ENCODE results near the gene NAMPT. TPM values are rescaled to one million over a fixed set of nuclear protein-coding genes. Genes with fewer than 3 reads are reported as not detected.

Gene NAMPT
- total RNA-seq, 8 experiments from 2014 or later: 24.0 to 138 (median 80.6) TPM

DNA sequence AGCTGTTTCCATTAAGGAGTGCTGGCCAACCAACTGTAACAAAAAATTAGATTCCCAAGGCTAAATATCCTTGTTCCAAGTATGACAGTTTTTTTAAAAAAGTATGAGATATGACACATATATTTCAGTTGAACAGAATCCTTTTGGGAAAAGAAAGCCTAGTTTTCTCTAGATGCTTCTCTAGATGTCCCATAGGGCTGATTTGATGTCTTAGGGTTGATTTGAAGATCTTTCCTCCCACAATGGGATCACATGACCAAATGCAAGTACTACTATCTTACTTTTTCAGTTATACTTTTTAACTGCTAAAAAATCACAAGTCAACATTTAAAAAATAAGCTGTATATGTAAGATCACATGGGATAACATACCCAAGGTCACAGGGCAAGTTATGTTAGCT is 3.7 kb downstream of the NAMPT start:
- in situ Hi-C loops (cut with MboI; ENCODE audit: low pct_unique_long_range_greater_than_20kb in 2 of 9, low sequenced_read_pairs in 9 of 9, unreplicated experiment in 9 of 9): loop anchor here in 1 of 9 experiments (25.0 kb wide), 1 partner anchor 181 kb away; no protein-coding TSS in a partner anchor

DNA sequence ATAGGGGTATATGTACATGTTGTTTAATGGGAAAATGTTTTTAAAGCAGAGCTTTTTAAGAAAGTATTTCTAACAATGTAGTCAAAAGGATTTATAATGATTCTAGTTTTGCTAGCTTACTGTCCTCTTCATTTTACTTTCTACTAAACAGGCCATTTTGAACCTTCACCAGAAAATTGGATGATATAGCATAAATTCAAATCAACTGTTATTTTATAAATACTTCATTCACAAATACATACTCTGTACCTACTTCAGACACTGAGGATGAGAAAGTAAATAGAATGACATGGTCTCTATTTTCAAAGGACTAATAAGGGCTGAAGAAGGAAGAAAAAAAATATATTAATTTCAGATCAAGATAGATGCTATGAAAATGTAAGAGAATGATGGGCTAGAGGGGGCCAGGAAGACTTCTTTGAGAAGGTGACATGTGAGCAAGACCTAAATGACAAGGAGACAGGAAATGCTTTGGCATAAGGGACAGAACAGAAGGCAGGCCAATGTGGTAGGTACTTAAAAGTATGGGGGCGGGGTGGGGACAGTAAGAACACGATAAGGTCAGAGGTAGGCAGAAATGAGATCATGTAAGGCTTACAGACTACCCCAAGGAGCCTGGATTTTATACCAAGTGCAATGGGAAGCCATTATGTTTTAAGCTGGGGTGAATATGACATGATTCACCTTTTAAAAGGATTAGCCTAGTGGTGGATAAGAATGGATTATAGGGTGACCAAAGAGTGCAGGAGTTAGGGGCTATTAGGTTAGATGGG is 5.2 kb downstream of the NAMPT start:
- 67 to 100% (median 90%) methylated on average over 1 to 2 of the region's 2 CpGs; no CpG with 5 or more reads in 3 of the 10 experiments for WGBS, 10 experiments

More for the DNA sequence above, 3.7 kb downstream of the NAMPT start:
- no peak for ATAC-seq (replicated peaks in 6 of 8)
- Histone ChIP-seq H3K4me1 (replicated peaks in 1 of 2) (peaks cover 7 to 12% of the 10 kb centered on the region in 2 donors), H3K27ac (no peak overlapping the region), H3K4me3 (no peak overlapping the region)

DNA sequence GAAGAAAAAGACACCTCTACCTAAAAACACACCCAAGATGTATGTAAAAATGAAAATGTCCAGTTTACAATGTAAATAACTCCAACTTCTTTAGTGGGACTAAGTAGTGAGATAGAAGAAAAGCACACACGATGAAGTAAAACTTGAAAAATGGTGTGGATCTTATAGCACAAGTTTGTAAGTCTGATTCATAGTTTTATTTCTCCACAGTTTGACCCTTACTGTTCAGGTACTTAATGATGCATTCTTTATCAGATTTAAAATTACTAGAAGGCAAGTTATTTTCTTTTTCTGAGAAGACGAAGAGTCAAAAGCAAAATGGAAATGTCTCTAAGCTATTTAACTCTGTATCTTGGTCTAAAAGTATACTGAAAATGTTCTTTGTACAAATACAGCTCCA is 6.1 kb downstream of the NAMPT start:
- Histone ChIP-seq H3K4me3 (no peak overlapping the region), H3K27ac (no peak overlapping the region), H3K4me1 (replicated peaks in 1 of 2) (peaks cover 6 to 9% of the 10 kb centered on the region in 2 donors)
- ATAC-seq (replicated peaks in 6 of 8): no peak
- 48 to 100% (median 96%) methylated on average over 1 to 2 of the region's 2 CpGs; no CpG with 5 or more reads in 1 of the 10 experiments for WGBS, 10 experiments
- in situ Hi-C loops (cut with MboI; ENCODE audit: low pct_unique_long_range_greater_than_20kb in 2 of 9, low sequenced_read_pairs in 9 of 9, unreplicated experiment in 9 of 9): loop anchor here in 1 of 9 experiments (25.0 kb wide), 1 partner anchor 184 kb away; no protein-coding TSS in a partner anchor

More for the DNA sequence above, 5.2 kb downstream of the NAMPT start:
- peak in 1 of 8 experiments; percentile 4 for ATAC-seq (replicated peaks in 6 of 8)
- in situ Hi-C loops (cut with MboI; ENCODE audit: low pct_unique_long_range_greater_than_20kb in 2 of 9, low sequenced_read_pairs in 9 of 9, unreplicated experiment in 9 of 9): loop anchor here in 1 of 9 experiments (25.0 kb wide), 1 partner anchor 183 kb away; no protein-coding TSS in a partner anchor
- Histone ChIP-seq H3K4me3 (no peak overlapping the region), H3K27ac (no peak overlapping the region), H3K4me1 (replicated peaks in 1 of 2) (peaks cover 6 to 9% of the 10 kb centered on the region in 2 donors)

DNA sequence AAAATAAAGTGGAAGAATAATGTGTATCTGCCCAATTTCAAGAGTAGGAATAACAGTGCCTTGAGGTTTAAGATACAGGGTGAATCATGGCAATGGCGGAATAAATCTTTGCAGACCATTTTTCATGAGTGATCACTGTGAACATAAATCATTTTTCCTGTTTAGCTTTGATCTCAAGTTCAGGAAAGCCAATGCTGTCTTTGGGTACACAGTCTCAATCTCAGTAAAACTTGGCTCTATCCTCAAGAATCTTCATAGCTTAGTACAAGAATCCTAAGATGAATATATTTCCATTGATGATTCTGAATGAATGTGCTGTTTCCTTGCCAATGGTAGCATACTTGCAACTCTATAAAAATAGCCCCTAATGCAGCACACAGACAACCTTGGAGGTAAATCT is 6.8 kb downstream of the NAMPT start:
- Histone ChIP-seq H3K27ac (no peak overlapping the region), H3K4me1 (replicated peaks in 1 of 2) (peaks cover 6 to 9% of the 10 kb centered on the region in 2 donors), H3K4me3 (no peak overlapping the region)
- in situ Hi-C loops (cut with MboI; ENCODE audit: low pct_unique_long_range_greater_than_20kb in 2 of 9, low sequenced_read_pairs in 9 of 9, unreplicated experiment in 9 of 9): loop anchor here in 1 of 9 experiments (25.0 kb wide), 1 partner anchor 184 kb away; no protein-coding TSS in a partner anchor
- ATAC-seq (replicated peaks in 6 of 8): peak in 1 of 8 experiments; percentile 11
- WGBS, 10 experiments: 75 to 100% (median 92%) methylated on average over 1 of the region's 1 CpG; no CpG with 5 or more reads in 2 of the 10 experiments

DNA sequence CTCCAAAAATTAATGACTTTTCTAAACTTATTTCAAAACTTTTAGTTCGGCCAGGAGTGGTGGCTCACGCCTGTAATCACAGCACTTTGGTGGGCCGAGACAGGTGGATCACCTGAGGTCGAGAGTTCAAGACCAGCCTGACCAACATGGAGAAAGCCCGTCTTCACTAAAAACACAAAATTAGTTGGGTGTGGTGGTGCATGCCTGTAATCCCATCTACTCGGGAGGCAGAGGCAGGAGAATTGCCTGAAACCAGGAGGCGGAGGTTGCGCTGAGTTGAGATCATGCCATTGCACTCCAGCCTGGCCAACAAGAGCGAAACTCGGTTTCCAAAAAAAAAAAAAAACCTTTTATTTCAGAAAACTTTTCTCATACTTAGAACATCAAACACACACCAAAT is 8.3 kb downstream of the NAMPT start:
- H3K27ac ChIP-seq: no peak overlapping the region
- no peak for ATAC-seq (replicated peaks in 6 of 8)
- peaks cover 0 to 2% of the 10 kb centered on the region in 2 donors for H3K4me1 ChIP-seq (replicated peaks in 1 of 2)
- 83 to 100% (median 97%) methylated on average over 3 to 9 of the region's 10 CpGs; no CpG with 5 or more reads in 3 of the 10 experiments for WGBS, 10 experiments
- in situ Hi-C loops (cut with MboI; ENCODE audit: low pct_unique_long_range_greater_than_20kb in 2 of 9, low sequenced_read_pairs in 9 of 9, unreplicated experiment in 9 of 9): loop anchor here in 1 of 9 experiments (25.0 kb wide), 1 partner anchor 186 kb away; no protein-coding TSS in a partner anchor
- H3K4me3 ChIP-seq: no peak overlapping the region

DNA sequence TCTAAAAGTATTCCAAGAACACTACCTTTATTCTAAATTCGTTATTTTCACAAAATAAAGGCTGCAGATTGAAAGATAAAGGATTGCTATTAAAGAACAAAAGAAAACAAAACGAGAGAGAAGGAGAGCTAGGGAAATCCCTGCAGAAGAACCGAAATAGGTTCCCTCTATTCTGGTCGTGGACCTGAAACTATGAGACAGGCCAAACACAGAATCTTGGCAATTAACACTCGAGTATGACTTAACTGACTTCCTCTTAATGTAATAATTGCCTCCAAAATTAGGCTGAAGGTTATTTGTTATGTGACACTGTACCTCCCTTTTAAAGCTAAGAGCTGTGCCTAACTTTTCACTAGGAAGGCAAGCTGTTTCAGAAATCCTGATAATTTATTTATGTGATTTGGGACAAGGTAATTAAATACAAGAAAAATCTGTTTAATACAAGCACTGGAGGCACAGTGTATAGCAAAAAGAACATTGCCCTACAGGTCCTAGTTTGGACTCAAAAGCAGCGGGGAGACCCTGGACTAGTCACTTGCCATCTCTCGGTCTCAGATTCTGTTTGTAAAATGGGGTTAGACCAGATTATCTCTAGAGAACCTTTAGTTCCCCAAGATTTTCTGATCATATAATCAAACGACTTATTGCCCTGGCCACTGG is 11.6 kb downstream of the NAMPT start:
- H3K27ac ChIP-seq: no peak overlapping the region
- in situ Hi-C loops (cut with MboI; ENCODE audit: low pct_unique_long_range_greater_than_20kb in 2 of 9, low sequenced_read_pairs in 9 of 9, unreplicated experiment in 9 of 9): no loop called here

DNA sequence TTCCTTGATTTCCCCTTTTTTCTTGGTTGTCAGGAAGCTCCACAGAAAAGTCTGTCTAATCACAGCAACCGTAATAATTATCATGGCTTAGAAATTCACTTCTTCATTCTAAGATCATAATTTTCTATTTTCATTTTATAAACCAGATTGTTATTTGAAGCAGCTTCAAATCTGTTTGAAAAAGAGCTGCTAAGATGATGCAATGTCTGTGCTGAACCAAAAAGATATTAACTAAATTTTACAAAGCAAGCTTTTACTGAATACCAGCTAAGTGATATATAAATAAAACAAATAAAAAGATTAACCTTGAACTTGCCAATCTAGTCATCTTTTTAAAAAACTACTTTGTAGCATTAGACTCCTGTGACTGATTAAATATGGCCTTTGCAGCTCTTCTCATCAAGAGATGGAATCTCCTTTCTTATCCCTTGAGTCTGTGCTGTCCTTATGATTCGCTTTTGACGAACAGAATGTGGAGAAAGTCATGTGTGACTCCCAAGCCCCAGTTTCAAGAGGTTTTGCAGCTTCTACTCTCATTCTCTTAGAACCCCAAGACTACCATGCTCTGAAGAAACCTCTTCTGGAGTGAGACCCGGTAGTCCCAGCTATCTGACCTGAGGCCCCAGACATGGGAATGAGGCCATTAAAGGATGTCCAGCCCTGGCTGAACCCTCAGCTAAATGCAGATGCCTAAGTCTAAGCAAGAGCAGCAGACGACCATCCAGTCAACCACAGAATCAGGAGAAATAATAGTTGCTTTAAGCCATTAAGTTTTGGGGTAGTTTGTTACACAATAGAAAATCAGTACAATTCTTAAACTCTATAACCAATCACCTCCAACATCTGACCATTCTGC is 14.4 kb downstream of the NAMPT start:
- in situ Hi-C loops (cut with MboI; ENCODE audit: low pct_unique_long_range_greater_than_20kb in 2 of 9, low sequenced_read_pairs in 9 of 9, unreplicated experiment in 9 of 9): no loop called here
- 93 to 100% (median 100%) methylated on average over 1 to 5 of the region's 5 CpGs for WGBS, 10 experiments
- no peak overlapping the region for H3K4me3 ChIP-seq
- ATAC-seq (replicated peaks in 6 of 8): peak in 2 of 8 experiments; percentile 4 to 13
- H3K27ac ChIP-seq: no peak overlapping the region
- no peaks in the 10 kb centered on the region for H3K4me1 ChIP-seq (replicated peaks in 1 of 2)

More for the DNA sequence above, 11.6 kb downstream of the NAMPT start:
- Histone ChIP-seq H3K4me3 (no peak overlapping the region), H3K4me1 (replicated peaks in 1 of 2) (peaks cover 0 to under 1% of the 10 kb centered on the region in 2 donors)
- ATAC-seq (replicated peaks in 6 of 8): peak in 1 of 8 experiments; percentile 0
- WGBS, 10 experiments: 75 to 97% (median 85%) methylated on average over 4 to 7 of the region's 8 CpGs

DNA sequence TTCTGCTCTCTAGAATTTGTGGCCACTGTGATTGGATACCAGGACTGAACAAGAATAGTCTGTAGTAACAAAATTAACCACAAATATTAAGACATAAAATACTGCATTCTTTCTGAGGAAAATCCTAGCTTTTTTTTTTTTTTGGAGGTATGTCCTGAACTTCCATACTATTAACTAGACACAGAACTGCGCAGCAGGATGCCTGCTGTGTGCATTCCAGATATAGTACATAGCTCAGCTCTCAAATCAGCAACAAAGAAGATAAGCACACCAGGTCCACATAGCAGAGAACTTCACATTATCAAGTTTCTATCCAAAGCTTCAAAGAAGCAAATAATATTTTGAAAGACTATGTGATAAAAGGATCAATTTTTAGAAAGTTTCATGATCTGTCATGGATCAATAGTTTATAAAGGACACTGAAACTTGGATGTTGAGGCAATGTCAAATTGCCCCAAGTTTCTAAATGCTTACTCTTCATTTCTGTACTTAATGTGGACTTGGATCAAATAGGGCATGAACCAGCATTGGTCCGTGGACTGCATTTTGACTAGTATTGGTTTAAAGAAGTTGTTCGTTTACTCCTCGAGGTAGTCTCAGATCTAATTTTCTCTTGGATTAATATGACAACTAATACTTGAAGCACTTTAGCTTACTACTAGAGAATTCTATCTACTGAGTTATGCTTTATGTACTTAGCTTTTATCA is 15.4 kb downstream of the NAMPT start:
- Histone ChIP-seq H3K4me3 (no peak overlapping the region), H3K4me1 (replicated peaks in 1 of 2) (no peaks in the 10 kb centered on the region), H3K27ac (no peak overlapping the region)
- in situ Hi-C loops (cut with MboI; ENCODE audit: low pct_unique_long_range_greater_than_20kb in 2 of 9, low sequenced_read_pairs in 9 of 9, unreplicated experiment in 9 of 9): no loop called here
- peak in 2 of 8 experiments; percentile 1 to 5 for ATAC-seq (replicated peaks in 6 of 8)
- WGBS, 10 experiments: 79 to 100% (median 89%) methylated on average over 1 to 4 of the region's 4 CpGs

DNA sequence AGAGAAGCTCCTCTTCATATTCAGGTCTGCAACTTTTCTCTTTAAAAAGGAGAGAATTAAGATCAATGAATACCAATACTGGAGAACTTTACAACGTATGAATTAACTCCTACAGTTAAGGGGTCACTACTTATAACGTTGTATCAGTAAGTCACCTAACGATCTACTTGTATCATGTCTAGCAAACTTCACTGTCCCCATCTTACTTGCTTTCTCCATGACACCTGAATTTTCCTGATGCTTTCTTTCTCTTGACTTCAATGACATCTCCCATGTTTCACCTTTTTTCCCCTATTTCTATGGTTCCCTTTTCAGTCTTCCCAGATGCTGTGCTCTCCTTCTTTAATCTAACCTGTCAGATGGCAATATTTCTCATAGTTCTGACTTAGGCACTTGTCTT is 19.6 kb downstream of the NAMPT start:
- in situ Hi-C loops (cut with MboI; ENCODE audit: low pct_unique_long_range_greater_than_20kb in 2 of 9, low sequenced_read_pairs in 9 of 9, unreplicated experiment in 9 of 9): no loop called here
- no peak for ATAC-seq (replicated peaks in 6 of 8)
- WGBS, 10 experiments: 40 to 100% (median 100%) methylated on average over 1 to 3 of the region's 3 CpGs
- Histone ChIP-seq H3K27ac (no peak overlapping the region), H3K4me3 (no peak overlapping the region), H3K4me1 (replicated peaks in 1 of 2) (no peaks in the 10 kb centered on the region)

DNA sequence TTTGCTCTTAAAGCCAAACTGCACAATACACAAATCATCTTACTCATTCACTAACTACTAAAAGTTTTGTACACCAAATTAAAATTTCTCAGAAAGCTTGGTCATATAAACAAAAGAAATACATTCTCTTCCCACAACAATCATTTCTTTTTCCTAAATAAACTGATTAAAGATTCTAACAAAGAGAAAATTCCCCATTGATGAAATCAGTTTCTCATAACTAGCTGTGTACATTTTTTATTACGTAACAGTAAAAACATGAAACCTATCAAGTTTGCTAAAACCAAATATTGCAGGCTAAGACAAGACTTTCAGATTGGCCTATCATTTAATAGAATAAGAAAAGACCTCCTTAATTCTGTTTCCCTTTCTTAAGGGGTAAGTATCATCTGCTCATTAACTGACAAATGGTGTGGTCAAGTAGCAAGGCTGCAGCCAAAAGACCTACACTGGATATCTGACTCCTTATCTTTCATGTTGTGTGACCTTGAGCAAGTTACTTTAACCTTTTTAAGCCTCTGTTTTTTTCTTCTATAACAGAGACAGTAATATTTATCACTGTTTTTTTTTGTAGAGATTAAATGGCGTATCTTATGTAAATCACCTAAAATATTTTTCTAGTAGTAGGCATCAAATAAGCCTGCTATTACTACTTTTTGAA is 22.4 kb downstream of the NAMPT start:
- no peak overlapping the region for H3K4me3 ChIP-seq
- H3K4me1 ChIP-seq (replicated peaks in 1 of 2): no peaks in the 10 kb centered on the region
- H3K27ac ChIP-seq: no peak overlapping the region
- in situ Hi-C loops (cut with MboI; ENCODE audit: low pct_unique_long_range_greater_than_20kb in 2 of 9, low sequenced_read_pairs in 9 of 9, unreplicated experiment in 9 of 9): no loop called here
- WGBS, 10 experiments: 86 to 100% (median 100%) methylated on average over 1 to 2 of the region's 2 CpGs; no CpG with 5 or more reads in 1 of the 10 experiments
- ATAC-seq (replicated peaks in 6 of 8): no peak

DNA sequence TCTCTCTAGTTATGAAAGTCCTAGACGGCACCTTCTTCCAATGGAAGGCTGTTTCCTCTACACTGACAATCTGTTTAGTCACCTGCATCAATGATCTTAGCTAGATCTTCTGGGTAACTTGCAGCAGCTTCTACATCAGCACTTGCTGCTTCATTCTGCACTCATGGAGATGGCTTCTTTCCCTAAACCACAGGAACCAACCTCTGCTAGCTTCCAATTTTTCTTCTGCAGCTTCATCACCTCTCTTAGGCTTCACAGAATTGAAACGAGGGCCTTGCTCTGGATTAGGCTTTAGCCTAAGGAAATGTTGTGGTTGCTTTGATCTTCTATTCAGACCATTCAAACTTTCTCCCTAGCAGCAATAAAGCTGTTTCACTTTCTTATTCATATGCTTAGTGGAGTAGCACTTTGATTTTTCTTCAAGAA is 24.6 kb downstream of the NAMPT start:
- 0 to 71% (median 36%) methylated on average over 1 to 2 of the region's 2 CpGs; no CpG with 5 or more reads in 2 of the 10 experiments for WGBS, 10 experiments
- in situ Hi-C loops (cut with MboI; ENCODE audit: low pct_unique_long_range_greater_than_20kb in 2 of 9, low sequenced_read_pairs in 9 of 9, unreplicated experiment in 9 of 9): no loop called here
- Histone ChIP-seq H3K4me3 (no peak overlapping the region), H3K27ac (no peak overlapping the region), H3K4me1 (replicated peaks in 1 of 2) (no peaks in the 10 kb centered on the region)
- ATAC-seq (replicated peaks in 6 of 8): peak in 3 of 8 experiments; percentile 0 to 11 (median 3)
